Epidermal melanocyte (primary cell): ENCODE measurements around the gene HMX1.

Experiments used
- DNase-seq: peaks from one replicate; pipeline ENCODE4 v3.0.0; 2011; ENCODE audit warnings: low spot score; ENCODE audit not compliant: insufficient read length

The HMX1 gene

DNA sequence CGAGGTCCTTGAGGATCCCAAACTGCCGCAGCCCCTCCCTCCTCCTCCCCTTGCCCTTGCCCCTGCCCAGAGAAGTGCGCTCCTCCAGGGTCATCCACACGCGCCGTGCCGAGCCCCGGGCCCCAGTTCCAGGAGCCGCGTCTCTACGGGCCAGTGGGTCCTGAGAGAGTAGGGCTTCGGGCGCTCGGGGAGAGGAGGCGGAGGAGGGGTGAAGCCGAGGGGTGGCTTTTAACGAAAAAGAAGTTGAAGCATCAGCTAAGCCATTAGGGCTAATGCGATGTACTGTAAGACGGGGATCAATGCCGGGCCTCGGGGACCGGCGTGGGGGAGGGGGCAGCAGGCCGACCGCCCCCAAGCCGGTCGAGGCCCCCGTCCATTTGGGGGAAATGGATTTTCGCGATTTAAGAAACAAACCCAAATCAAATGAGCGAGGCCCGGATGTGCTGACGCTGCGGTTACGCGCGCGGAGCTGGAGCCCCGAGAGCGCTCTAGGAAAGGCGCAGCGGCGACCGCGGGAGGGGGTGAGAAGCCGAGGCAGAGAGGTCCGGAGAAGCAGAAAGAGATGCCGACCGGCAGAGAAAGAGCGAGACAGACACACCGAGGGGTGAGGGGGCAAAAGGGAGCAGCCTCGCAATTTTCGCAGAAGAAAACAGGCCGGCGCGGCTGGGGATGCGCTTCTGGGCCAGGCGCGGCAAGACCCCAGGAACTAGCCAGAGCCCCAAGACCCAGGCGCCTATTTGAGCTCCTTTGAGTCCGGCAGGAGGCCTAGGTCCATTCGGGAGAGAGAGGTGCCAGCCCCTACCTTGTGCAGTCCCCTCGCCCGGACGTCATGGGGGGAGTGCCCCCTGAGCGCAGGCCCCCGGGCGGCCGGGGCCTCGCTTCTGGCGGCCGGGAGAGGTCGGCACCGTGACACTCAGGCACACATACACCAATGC, 13.6 kb downstream of the HMX1 start:
- no peak for DNase-seq

DNA sequence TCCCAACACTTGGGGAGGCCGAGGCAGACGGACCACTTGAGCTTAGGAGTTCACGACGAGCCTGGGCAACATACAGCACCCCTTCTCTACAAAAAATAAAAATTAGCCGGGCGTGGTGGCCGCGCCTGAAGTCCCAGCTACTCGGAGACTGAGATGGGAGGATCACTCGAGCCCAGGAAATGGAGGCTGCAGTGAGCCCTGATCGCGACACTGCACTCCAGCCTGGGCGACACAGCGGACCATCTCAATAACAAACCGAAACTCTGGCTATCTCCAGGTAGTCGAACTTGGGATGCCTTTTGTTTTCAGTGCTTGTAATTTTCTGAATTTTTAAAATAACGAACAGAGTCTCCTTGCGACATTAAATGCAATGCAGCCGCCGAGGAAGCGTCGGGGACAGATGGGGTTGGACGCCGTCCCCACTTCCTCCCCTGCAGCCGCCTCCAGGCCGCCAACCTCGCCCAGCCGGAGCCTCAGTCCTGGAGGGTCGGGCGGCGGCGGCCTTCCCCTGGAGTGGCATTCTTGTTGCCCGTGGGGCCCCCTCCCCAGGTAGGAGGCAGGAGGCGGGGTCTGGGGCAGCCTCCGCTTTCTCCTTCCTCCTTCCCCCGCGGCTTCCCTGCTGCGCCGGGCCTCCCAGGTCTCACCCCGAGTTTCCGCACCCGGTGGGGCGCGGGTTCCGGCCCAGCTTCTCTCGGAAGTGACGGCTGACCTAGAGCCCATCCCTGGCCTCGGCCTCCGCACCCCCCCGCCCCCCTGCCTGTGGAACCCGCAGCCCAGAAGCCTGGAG, 14.6 kb downstream of the HMX1 start:
- no peak for DNase-seq

- no peak for DNase-seq
Measured at GRCh38 chr4:8855818-8856245, 15.8 kb downstream of the HMX1 start.

GRCh38 chr4:8854931-8855330, 16.7 kb downstream of the HMX1 start:
- DNase-seq, result no peak

- no peak for DNase-seq
Measured at GRCh38 chr4:8854016-8854415, 17.6 kb downstream of the HMX1 start.

GRCh38 chr4:8853249-8853648, 18.4 kb downstream of the HMX1 start:
- no peak for DNase-seq

DNA sequence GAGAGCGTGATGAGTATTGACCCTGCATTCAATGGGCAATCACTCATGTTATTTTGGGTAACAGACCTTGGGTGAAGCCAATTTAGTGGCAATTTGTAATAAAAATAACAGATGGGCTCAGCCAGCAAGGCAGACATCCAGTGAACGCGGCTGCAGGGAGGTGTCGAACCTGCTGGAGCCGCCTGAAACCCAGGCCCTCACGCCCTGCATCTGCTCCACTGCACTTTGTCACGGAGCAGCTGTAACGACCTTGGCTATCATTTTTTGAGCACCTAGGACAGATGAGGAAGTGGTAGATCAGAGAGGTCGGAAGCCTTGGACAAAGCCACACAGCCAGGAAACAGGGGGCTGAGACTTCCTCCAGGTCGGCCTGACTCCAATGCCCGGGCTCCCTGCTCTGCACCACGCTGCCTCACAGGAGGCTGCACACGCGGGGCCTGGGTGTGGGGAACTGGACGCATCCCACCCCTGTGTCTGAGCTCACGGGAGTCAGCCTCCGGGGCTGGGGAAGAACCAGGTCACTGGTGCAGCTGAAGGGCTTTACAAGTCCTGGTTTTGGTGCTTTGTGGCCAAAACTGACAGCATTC, 19.4 kb downstream of the HMX1 start:
- no peak for DNase-seq

DNA sequence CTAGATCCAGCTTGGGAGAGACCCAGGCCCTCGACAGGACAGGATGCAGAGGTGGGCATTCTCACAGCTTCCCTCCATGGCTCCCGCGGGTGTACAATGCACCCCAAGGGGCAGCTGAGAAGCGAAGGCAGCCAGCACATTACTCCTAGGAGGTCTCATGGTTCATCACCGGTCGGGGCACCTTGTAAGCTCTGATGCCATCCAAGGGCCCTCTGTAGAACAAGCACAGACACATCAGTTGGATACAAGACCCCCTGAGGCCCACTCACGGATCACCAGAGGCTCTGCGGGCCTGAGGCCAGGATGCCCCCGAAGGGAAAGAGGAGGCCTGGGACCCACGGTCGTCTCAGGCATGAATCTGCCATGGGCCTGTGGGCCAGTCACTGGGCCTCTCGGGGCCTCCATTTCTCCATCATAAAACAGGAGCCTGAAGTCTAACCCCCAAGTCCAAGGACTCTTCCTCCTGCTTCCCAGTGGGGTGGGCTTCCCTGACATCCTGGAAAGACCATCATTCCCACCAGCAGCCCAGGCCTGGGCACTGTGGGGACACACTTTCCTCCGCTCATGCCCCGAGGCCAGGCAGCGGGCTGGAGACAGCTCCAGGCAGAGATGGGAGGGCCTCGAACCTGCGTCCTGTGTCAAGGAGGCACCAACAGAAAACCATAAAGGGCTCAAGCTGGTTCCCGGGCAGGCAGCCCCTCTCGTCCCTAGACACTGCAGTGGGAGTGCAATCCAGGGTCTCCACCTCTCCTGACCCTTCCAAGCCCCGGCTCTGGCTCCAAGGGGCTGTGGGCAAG, 20.1 kb downstream of the HMX1 start:
- DNase-seq, result no peak

DNA sequence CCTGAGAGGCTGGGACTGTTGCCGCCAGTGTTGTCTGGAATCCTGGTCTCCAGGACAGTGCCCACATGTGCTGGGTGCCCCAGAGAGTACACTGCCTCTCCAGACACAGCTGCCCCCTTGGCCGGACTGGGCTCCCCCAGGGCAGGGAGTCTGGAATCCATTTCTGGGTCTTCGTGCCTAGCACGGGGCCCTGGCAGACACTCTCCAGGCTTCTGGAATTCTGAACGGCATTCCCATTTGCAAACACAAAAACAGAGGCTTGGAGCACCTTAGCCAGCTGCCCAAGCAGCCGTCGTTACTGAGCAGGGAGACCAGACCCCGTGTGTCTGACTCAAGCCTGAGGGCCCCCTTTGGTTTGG, 20.8 kb downstream of the HMX1 start:
- DNase-seq, result no peak

DNA sequence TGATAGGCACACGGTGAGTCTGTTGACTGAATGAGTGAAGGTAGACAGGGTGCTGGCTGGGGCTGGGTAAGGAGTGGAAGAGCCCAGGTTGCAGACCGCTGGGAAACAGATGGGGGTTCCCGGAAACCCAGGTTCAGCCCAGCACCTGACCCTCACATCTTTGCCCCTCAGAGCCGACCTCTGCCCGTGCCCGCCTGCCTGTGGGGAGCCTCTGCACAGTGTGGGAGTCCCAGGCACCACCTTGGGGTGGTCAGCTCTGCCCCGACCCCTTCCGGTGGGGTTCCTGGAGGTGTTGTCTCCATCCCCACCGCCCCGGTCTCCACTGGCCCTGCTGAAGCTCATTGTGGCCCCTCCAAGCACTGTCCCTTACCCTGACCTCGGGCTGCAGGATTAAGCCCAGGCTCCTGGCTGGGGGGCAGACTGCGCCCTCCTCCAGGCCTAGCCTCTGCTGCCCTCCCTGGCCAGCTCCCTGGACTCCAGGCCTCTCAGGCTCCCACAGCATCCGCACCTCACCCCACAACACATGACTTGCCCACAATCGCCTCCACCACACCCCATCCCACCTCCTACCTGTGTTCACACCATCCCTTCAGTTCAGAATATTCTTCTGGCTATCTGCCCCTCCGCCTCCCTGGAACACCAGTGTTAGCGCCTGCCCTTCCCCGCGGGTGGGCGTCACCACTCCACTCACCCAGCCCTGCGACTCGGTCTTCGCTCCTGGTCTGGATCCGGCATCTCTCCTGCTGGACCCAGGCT, 21.4 kb downstream of the HMX1 start:
- DNase-seq, result no peak

DNA sequence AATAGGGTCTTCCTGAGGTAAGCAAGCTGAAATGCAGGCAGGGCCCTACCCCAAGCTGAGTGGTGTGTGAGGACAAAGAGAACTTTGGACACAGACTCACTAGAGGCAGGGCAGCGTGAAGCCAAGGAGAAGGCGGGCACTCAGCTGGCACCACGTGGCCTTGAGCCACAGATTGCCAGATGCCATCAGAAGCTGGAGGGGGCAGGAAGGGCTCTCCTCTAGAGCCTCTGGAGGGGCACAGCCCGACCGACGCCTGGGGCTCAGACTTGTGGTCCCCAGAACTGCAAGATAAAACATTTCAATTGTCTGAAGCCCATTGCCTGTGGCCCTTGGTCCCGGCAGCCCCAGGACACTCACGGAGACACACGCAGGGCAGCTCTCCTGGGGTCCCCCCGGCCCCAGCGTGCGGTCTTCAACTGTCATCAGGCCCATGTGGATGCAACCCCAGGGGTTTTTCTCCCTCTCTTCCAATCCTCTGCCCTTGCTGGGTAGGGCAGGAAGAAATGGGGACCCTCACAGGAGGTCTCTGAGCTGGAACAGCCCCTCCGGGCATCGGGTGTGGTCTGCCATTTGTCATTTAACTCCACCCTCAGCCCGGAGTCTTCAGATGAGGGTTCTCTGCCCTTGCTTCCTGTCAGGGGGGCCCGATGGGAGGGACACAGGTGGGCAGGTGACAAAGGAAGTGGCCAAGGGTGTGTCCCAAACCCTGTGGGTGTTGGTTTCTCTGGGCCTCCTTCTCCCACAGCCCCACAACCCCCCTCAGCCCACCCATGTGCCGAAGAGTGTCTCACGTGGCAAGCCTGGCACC, 22.2 kb downstream of the HMX1 start:
- no peak for DNase-seq

DNA sequence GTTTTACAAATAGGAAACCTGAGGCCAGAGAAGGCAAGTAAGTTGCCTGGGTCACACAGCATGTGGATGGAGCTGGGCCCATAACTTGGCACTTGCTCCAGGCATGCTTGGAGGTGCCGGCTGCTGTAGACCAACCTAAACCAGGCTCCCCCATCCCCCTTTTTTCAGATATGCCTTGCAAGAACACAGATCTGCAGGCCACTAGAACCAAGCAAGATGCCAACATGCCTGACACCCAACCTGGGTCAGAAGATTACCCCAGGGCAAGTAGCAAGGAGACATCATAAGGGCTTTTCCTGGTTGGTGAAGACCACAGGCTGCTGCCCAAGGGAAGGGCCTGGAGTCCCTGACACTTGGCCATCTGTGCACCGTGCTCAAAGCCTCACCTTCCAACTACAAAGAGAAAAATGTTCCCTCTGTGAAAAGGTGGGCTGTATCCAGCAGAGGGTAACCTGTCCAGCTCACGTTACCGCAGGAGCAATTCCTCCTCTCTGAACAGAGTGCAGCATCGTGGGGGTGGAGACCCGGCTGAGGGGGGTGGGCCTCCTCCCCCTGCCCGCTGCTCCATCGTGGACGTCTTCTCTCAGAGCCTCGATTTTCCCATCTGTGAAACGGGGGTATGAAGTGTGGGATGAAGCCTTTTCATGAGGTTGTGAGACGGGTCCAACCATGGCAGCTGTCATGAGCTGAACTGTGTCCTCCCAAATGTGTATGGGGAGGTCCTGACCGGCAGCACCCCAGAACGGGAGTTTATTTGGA, 23.0 kb downstream of the HMX1 start:
- DNase-seq, result no peak

GRCh38 chr4:8847764-8848163, 23.9 kb downstream of the HMX1 start:
- no peak for DNase-seq

- DNase-seq, result no peak
Measured at GRCh38 chr4:8847331-8847730, 24.3 kb downstream of the HMX1 start.

DNA sequence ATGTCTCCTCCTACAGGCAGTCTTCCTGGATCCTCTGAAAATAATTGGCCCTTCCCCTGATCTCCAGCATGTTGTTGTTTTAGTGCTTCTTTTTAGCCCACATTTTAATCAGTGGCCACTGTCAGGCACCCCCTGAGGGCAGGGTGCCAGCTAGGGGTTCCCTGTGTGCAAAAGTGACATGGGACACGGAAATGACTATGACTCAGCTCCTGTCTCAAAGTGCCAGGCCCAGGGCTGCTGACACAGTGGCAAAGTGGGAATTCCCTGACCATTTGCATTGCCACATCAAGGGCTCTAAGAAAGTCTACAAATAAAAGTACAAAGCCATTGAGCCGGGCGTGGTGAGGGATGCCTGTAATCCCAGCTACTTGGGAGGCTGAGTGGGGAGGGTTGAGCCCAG, 24.8 kb downstream of the HMX1 start:
- DNase-seq, result no peak

DNA sequence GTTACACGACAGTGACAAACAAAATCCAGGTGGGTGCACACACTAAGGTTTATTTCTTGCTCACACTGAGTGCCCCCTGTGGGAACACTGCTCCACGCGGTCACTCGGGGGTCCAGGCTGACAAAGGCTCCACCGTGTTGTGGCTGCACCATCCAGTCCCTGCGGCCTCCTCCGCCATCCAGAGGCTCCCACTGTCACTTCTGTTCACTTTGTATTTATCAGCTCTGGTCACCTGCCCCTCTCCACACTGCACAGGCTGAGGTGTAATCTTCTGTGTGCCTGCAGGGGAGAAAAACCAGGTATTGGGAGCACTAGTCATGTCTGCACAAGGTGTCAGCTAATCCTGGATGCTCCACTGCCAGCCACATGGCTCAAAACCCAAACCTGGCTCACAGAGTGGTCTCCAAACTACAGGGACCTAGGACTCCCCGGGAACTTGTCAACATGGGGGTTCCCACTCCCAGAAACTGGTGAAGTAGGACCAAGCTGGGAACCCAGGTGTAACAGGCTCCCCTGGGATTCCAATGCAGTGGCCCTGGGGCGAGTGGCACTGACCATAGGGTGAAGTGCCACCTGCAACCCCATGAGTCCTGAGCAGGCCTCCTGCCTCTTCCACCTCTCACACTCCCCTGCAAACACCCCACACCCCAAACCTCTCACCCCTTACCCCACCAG, 25.5 kb downstream of the HMX1 start:
- DNase-seq, result no peak

DNA sequence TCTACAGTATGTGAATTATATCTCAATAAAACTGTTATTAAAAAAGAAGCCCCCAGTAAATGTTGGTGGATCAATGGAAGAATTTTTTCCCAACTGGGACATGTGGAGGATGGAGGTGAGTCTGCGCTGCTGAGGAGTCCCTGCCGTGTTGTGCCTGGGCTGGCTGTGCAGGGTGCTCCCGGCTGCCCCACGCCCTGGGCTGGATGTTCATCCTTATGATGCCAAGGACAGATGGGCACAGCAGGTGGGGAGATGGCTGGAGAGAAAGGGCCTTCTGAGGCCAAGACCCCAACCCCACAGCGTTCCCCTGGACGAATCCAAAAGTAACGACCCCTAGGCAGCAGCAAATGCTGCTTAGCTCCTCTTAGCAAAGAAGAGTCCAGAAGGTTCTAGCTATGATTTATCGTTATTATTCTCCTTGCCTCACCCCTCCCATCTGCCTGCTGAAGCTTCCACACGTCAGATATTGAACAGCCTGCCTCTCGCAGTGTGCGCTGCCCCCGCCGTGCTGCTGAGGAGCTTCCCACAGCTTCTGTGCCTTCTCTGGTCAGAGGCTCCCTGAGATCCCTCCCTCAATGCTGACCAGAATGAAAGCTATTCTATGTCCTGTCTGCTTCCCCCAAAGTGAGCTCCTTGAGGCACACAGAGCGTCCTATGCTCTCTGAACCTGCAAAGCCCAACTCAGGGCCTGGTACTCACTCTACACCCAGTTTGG, 26.5 kb downstream of the HMX1 start:
- DNase-seq, result no peak

DNA sequence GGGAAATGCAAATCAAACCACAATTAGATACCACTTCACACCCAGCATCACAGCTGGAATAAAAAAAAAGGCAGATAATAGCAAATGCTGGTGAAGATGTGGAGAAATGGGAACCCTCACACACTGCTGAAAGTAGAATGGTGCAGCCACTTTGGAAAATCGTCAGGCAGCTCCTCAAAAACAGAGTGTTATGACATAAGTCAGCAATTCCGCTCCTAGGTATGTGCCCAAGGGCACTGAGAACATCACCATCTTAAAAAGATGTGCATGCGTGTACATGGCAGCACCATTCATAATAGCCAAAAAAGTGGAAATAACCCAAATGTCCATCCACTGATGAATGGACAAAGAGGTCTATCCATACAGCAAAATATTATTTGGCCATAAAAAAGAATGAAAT, 28.0 kb downstream of the HMX1 start:
- DNase-seq, result no peak
